HG03139 (cell line): Measurements from ENCODE around the gene POMGNT1.

ENCODE experiments used
- ATAC-seq: cut with Tn5 transposase; IDR thresholded peaks from one replicate; pipeline ENCODE4 v1.9.1; 2021; ENCODE audit not compliant: unreplicated experiment

POMGNT1 gene

DNA sequence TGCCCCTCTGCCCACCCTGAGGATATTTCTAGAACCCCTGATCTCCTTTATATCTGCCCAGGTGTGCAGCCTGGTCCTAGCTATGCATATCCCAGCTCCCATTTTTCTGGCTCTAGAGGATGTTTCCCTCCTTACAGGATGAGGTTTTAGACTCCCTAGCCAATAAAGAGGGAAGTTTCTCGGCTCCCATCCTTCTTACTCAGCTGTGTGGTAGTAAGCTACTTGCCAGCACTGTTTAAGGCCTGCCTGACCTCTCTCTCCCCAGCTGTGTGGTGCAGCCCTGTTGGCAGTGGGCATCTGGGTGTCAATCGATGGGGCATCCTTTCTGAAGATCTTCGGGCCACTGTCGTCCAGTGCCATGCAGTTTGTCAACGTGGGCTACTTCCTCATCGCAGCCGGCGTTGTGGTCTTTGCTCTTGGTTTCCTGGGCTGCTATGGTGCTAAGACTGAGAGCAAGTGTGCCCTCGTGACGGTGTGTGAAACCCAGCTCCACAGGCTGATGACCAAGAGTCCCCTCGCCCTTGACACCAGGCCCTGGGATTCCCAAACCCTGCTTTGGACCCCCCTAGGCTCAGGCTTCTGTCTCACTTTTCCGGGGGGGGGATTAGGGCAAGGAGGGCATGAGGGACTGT lies 14.2 kb downstream of the POMGNT1 start:
- no peak for ATAC-seq

DNA sequence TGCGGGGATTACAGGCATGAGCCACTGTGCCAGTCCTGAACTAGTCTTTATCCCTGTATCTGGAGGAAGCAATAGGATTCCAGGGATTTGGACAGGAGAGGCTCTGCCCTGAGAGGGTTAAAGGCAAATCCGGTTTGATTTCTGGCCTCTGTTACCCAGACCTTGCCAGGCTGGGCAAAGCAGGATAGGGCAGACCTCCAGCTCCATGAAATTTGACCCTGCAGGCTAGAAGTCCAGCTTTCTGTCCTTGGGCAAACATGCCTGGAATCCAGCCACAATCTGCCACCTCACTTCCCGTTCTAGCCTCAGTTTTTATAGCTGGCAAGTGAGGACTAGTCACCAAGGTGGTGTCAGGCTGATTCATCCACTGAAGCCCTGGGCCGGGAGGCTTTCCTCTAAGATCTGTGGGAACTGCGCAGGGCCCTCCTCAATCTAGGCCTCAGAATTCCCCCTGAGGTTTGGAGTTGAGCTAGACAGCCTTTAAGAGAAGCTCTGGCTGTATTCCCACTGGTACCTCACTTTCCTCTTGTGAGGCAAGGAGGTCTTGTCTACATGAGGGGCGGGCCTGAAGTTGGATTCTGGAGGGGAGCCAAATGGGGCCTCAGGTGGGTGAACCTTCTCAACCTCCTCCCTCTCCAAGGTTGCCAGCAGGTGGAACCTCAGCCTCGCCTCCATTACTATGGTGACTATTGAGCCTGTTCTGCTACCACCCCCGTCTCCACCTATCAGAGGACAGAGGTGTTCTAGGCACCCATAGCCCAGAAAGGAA lies 15.0 kb downstream of the POMGNT1 start:
- ATAC-seq = no peak

DNA sequence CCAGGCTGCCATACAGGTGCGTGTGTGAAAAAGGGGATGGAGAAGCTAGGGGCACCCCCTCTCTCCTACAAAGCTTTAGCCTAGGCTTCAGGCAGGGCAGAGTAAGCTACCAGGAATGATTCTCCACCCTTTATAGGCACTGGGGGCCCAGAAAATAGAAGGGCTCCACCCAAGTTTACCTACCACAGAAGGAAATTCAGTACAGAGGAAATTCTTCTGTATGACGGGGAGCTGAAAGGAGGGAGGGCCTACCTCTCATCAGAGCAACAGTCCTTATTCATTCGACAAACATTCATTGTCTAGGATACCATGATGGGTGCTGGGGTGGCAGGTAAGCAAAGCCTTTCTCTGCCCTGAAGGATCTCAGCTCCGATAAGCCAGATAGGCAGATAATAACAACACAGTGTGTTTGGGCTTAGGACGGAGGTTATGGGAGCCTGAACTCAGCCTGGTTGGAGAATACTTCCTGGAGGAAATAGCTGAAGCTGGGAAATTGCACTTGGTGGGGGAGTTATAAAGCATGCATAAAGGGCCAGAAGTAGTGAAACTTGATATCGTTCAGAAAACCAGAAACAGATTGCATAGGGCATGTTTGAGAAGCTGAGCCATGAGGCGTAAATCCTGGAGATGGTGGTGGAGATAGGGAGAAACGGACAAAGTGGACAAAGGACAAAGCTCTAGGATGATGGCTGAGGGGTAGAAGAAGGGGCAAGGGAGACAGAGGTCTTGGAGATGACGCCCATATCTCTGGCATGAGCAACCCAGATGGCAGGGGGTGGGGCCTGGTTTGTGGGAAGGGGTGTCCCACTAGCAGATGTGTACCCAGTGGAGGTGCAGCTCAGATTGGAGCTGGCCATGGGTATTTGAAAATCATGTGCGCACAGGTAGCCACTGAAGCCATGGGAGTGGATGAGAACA lies 16.6 kb downstream of the POMGNT1 start:
- no peak for ATAC-seq

DNA sequence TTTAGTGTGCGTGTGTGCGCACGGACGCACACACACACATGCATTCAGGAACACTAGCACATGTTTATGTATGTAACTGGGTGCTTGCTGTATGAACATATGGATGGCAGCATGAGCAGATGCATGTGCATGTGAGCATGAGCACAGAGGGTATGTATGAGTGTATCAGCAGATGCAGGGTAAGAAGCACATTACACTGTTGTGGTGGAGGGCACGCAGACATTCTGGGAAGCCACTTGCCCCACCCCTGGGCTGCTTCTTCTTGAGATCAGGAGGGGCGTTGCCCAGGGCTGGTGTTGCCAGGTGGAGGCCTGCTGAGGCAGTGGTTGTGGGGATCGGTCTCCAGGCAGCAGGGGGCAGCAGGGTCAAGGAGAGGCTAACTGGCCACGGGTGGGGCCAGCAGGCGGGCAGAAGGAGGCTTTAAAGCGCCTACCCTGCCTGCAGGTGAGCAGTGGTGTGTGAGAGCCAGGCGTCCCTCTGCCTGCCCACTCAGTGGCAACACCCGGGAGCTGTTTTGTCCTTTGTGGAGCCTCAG lies 18.1 kb downstream of the POMGNT1 start:
- ATAC-seq = no peak

DNA sequence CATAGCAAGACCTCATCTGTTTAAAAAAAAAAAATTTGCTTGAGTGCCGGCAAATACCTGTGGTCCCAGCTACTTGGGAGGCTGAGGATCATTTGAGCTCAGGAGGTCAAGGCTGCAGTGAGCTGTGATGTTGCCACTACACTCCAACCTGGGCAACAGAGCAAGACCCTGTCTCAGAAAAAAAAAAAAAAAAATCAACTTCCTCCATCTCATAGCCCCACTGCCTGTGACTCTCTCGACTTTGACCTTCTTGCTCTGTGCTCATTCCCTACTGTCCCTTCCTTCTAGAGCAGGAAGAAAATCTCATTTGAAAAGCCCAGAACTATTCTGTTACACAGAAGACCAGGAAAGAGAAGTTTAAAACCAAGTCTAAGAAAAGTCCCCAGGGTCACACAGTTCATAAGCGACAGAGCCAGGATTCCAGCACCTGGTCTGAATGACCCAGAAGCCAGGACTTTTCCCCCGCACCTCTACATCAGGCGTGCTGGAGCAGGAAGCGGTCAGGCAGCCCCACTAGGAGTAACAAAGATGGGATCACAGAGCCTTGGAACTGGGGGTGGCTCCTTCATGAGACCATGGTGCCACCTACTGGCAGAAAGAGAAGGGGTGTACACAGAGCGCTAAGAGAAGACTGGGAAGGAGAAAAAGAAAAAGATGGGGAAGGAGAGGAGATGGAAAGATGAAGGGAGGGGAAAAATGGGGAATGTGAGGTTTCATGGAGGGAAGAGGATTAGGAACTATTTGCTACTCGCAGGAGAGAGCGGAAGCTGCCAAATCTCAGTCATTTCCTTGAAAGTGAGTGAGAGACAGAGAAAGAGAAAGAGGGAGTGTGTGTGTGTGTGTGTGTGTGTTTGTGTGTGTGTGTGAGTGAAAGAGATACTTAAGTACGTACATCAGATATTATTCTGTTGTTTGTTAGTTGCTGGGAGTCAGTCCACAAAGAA lies 18.8 kb downstream of the POMGNT1 start:
- ATAC-seq = no peak

DNA sequence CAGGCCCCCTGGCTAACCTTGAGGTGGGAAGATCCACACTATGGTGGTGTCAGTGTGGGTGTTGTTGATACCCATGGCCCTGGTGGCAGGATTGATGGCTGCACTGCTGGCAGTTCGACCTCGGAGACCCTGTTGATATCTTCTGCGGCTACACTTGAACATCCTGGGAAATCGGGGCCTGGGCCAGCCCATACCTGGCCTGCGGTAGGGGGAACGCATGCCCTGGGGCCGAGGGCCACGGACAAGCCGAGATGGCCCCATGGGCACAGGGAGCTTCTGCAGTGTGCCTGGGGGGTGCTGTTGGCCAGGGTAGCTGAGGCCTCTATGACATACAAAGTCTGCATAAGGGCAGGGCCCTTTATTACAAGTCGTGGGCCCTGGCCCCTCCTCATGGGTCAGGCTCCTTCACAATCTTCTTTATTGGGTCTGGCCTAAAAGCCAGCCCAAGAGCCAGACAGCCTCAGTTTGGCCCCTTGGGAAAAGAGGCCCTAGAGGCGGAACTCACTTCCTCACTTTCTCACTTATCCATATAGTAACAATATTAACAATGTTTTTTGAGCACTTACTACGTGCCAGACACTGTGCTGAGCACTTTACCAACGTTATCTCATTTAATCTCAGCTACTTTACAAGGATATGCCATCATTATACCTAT lies 21.9 kb downstream of the POMGNT1 start, which contains the start of gene P3R3URF:
P3R3URF (minus strand) TSS at position 278 of the 655 bp plus-strand sequence; CDS start at position 261, 17 bp downstream.
- no peak for ATAC-seq

DNA sequence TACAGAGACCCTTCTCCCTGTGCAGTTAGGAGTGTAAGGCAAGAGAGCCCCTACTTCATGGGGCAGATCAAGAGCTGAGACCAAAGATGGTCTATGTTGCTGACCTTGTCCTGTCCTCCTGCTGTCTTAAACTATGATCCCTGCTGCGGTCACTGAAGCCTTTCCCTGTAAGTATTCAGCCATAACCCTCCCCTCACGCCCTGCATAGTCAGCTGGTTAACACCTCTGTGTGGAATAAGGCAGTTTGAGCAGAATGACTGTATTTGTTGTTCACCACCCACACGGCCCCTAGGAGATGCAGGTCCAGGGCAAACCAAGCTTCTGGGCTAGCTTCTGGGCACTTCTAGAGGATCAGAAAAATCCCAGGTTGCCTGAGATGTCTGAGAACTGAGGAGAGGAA lies 23.0 kb downstream of the POMGNT1 start:
- ATAC-seq = no peak

DNA sequence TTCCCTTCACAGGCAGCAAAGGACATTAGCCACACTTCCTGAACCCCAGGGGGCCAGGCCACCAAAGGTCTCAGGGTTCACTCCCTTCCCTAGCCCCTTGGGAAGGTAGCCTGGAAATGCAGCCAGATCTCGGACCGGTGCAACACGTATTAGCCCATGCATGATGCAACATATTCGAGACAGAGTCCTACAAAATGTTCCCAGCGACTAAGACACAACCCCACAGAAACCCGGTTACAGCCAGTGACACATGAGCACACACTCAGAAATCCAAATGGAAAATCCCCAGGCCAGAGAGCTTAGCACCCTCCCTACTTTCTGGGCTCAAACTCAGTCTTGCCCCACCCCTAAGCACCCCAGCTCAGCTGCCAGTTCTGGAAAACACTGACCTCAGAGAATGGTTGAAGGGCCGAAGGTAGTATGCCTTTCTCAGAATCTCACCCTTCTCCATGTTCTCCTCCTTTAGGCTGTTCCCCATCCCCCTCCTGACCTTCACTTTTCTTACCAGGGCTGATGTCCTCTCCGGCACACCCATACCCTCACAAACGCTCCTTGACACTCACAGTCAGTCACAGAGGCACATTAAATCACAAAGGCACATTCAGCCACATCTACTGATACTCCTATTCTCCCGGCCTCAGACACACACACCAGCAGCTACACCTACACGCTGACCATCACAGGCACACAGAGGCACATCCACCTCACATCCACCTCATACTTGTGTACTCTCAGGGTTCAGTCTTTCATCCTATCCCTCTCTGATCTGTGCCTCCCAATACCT lies 23.6 kb downstream of the POMGNT1 start, which contains the start of gene TSPAN1:
TSPAN1 (plus strand) TSS at position 640 of the 784 bp plus-strand sequence. CDS start 6,021 bp downstream, outside the sequence.
- ATAC-seq = no peak

DNA sequence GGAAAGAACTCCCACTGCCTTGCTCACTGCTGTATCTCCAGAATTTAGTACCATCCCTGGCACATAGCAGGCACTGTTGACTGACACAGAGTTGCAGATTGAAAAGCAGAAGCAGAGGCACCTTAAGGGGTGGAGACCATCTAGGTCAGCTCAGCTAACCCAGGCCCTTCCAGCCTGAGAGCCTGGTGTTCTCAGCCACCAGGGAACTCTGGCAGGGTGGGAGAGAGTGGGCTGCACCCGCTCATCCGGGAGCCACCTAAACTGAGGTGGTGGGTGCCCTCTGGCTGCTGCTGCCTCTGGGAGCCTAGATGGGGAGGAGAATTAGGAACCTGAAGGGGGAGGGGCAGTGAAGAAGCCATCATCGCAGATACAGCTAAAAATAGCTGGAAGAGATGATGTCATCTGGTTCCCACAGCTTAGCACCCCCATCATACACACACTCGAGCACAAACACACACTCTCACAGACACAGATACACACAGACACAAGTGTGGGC lies 24.8 kb downstream of the POMGNT1 start:
- ATAC-seq = no peak

DNA sequence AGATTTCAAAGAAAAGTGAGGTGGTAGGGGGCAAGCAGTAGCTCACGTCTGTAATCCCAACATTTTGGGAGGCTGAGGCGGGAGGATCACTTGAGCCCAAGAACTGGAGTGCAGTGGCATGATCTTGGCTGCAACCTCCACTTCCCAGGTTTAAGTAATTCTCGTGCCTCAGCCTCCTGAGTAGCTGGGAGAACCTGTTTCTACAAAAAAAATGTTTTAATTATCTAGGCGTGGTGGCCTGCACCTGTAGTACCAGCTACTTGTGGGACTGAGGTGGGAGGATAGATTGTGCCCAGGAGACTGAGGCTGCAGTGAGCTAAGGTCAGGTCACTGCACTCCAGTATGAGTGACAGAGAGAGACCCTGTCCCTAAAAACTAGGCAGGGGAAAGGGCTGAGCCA lies 25.9 kb downstream of the POMGNT1 start:
- no peak for ATAC-seq

DNA sequence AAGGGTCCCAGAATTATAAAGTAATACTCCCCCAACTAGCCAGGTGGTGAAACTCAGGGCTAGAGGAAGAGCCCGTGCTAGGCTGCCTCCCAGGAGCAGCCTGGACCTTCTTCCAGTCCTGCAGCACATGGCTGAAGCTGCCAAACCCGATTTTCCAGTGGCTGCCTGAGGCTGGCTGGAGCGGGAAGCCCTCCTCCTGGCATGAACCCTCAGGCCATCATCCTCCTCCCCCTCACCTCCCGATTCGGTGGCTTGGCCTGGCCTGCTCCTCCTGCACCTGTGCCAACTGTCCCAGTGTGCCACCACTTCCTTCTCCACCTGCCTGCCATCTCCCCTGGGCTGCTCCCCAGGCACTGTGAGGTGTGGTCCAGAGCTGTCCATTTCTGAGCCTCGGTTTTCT lies 26.4 kb downstream of the POMGNT1 start:
- ATAC-seq = no peak

DNA sequence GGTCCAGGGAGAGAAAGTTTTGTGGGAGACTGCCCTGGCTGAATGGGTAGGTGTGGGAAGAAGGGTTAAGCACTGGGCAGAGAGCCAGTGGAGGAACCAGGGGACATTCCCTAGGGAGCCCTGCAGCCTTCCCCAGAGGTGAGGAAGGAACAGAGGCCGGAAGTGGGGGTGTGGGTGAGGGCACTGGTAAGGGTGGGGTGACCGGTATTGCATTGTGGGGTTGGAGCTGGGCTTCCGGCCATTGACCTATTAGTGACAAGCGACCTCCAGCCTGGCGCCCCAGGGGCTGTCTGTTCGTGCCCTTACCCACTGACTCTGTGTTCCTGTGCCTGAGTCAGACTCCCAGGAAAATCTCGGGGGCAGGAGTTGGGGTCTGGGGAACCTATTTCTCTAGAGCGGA lies 26.9 kb downstream of the POMGNT1 start:
- ATAC-seq = no peak

DNA sequence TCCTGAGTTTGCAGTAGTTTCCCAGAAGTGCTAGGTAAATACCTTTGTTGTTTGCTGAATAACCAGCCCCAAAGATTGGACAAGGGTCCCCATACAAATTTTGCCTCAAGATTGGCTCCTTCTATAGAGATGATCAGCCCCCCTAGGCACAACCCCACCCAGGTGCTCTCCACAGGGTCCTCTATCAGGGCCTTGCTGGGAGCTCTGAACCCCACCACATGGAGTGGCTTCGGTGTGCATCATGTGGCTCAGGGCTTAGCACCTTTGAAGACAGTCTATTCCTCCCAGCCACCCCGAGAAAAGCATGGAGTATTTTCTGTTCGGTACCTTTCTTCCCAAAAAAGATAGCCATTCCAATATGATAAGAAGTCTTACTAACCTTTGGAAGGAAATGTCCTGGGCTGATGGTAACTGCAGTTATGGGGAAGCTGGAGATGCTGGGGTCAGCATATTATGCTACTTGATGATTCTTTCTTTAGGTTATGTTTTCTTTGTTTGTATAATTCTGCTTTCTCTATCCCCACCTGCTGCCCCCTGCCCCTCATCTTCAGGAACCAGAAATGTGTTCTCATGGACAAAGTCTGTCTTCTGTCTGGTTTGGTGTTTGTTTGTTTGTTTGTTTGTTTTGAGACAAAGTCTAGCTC lies 28.3 kb downstream of the POMGNT1 start:
- no peak for ATAC-seq

DNA sequence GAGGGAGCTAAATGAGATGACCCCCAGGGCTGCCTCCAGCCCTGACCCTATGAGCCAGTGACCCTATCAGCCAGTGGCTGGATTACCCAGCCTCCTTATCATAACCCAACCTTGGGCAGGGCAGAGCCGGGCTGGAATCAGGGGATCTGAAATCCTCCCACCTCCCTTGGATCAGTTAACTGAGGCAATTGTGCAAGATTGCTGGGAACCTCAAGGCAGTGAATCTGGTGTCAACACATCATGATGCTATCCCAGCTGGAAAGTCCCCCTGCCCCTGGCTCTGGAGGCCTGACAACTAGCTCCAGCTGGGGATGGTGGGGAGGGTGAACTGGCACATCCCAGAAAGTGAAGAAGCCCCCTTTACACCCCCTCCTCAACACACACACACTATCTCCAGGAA lies 29.8 kb downstream of the POMGNT1 start:
- no peak for ATAC-seq

DNA sequence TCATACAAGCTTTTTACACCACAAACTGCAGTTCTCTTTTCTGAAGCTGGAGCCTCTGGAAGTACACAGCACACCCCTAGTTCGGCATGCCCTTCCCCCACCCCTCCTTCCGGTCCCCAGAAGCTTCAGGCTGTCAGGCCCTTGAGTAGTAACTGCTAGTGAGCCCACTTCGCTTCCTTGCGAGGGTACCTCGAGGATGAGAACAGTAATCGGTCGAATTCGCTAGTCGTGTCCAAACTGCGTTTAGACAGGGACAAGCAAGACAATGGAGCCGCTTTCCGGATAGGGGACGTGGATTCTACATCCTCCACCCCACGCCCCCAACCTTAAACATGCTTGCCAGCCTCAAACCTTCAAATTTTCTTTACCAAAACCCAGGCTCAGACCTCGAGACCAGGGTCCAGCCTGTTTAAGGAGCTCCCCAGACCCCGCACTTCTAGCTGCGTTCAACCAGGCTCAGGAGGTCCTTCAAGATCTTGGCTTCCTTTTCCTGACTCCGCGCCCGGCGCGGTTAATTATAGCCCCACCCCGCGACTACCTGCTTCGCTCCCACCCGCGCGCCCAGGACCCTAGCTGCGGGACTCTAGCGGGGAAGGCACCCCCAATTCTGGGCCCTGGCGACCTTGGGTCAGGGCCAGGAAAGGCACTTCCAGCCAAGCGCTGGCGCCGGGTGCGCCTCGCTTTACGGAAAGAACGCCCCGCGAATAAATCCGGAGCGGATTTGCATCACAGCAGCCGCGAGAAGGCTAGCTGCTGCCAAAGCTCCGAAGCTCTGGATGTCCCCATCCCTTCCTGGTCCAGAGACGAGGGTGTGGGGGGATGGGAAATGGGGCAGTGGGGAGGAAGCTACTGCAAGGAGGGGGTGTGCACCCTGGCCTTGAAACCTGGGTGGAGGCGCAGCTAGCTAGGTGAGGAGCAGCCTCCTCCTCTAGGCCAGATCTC lies 31.4 kb downstream of the POMGNT1 start:
- ATAC-seq = no peak

DNA sequence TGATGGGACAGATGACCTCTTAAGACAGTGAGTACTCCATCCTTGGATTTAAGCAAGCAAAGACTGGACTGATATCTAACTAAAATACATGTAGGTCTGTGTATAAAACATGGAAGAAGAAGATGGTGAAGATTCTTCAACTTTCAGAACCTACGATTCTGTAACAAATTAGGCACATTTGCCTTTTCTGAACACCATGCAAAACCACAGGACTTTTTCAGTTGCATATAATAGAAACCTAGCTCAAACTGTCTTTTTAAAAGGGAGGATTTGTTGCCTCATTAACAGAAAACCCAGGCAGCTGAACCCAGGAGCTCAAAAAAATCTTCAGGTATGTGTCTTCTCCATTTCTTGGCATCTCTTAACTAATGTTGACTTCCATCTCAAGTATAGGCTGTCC lies 38.0 kb downstream of the POMGNT1 start:
- ATAC-seq = no peak

DNA sequence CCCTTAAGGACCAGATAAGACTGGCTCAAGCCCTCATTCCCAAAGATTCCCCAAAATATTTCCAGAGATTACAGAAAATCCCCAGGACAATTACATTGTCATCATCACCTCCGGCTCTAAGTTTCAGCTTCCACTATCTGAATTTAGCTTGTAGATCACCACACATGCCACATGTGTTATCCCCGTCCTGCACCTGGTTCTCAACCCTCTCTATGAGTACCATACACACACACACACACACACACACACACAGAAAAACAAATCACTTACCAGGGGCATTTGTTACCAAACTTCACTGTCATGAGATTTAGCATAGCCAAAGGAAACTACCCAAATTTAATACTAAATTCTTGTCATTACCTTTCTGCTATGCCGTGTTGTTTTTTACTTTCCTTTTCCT lies 38.7 kb downstream of the POMGNT1 start:
- ATAC-seq = no peak
